ENCODE data around the gene ATP23.

GRCh38 chr12:58007875-58008274 is 66.5 kb downstream of the ATP23 start:
- TF ChIP-seq ATF3 (IDR thresholded peaks at IDR 0.05) = no peak
- no peak for TF ChIP-seq CTCF (IDR thresholded peaks at IDR 0.05; ENCODE audit: low read depth, low read length, missing input control)
- TF ChIP-seq JUND (IDR thresholded peaks at IDR 0.05) = no peak
- TF ChIP-seq HNF4A (conservative IDR thresholded peaks at IDR 0.05) = no peak
- no peak for TF ChIP-seq TAF1 (conservative IDR thresholded peaks at IDR 0.05)
- TF ChIP-seq EGR1 (IDR thresholded peaks at IDR 0.05; ENCODE audit: low read depth in 2 of 2) = no peak
